ENCODE measurements around the gene FAM200B.

FAM200B gene

DNA sequence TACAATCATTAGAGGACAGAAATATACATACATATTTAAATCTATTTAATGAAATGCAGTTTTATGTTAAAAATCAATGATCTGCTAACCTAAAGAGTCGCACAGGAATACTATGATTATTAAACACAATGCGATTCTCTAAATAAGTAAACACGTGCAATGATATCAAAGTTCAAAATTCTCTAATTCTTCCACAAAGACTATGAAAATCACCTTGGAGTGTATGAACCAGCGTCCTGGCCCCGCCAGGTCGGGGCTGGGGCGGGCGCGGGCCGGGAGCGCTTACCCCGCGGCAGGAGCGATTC, 608 bp upstream of the FAM200B start:
- TF ChIP-seq, protein P1, sequence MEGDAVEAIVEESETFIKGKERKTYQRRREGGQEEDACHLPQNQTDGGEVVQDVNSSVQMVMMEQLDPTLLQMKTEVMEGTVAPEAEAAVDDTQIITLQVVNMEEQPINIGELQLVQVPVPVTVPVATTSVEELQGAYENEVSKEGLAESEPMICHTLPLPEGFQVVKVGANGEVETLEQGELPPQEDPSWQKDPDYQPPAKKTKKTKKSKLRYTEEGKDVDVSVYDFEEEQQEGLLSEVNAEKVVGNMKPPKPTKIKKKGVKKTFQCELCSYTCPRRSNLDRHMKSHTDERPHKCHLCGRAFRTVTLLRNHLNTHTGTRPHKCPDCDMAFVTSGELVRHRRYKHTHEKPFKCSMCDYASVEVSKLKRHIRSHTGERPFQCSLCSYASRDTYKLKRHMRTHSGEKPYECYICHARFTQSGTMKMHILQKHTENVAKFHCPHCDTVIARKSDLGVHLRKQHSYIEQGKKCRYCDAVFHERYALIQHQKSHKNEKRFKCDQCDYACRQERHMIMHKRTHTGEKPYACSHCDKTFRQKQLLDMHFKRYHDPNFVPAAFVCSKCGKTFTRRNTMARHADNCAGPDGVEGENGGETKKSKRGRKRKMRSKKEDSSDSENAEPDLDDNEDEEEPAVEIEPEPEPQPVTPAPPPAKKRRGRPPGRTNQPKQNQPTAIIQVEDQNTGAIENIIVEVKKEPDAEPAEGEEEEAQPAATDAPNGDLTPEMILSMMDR (IDR thresholded peaks at IDR 0.05): no peak

DNA sequence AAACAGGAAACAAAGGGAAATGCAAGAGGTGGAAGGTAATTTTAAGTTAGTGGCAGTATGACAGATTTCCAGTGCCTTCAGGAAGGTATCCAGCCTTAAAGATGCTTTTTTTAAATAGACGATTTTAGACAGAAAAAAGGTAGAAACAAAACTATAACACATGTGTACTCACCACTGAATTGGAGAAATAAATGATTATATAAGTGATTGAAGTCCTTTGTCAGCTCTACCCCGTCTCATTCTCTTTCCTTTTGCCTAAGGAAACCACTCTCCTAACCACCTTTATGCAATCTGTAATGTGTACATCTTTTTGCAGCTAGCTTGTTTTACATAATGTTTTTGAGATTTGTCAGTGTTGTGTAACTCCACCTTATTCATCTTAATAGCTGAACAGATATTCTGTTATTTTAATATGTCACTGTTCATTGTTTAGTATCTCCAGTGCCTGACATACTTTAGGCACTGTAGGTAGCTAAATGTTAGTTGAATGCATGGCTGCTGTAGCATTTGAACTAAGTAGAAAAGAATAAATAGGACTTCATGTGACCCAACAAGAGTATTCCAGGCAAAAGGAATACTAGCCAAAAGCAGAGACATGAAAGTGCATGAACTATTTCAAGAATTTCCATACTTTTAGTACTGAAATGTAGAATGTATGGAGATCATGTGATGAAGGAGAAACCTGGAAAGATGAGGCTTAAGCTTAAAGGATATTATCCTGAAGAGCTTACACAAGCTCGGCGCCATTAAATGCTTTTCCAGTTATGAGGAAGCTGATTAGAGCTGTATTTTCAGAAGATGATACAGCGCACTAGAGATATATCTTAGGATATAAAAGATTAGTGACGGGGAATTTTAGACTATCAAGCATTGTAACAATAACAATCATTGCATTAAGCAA, 865 bp downstream of the FAM200B start:
- TF ChIP-seq, protein P1 (IDR thresholded peaks at IDR 0.05): no peak

DNA sequence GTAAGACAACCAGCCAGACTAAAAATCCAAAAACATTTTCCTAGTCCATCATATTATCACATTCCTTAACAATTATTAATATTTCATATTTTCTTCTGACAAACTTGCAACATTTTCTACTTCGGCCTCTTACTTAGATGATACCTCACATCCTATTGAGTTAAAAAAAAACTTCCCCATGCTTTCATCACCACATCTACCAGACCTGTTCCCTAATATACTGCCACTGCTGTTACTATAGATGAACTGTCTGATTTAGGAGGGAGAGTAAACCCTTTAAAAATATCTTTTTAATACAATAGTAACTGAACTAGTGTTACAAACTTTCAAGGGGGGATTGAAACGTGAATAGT, 1.5 kb downstream of the FAM200B start:
- TF ChIP-seq, protein P1 (IDR thresholded peaks at IDR 0.05): no peak

DNA sequence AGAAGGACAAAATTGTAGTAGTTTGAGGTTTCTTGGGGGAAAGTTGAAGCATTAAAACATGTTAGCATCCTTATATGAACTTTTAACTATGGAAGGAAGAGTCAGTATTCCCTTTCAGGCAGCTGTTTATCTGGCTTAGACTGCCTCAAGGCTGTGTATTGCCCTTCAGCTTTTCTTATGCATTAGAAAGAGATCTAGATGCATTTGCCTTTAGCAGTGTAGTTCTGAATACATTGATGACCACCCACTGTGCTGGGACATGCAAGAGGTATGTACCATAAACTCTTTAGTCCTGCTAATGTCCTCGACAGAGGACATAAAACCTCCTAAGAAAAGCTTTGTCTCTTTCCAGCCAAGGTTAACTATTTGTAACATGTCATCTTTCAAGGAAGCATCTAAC, 2.9 kb downstream of the FAM200B start:
- TF ChIP-seq, protein P1 (IDR thresholded peaks at IDR 0.05): no peak

DNA sequence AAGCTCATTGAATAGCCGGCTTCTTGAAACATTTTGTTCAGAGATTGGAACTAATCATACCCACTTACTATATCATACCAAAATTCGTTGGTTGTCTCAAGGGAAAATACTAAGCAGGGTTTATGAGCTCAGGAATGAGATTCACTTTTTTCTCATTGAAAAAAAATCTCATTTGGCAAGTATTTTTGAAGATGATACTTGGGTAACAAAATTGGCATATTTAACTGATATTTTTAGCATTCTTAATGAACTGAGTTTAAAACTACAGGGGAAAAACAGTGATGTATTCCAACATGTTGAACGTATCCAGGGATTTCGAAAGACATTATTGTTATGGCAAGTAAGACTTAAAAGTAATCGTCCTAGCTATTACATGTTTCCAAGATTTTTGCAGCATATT, 6.4 kb downstream of the FAM200B start:
- TF ChIP-seq, protein P1 (IDR thresholded peaks at IDR 0.05): no peak

DNA sequence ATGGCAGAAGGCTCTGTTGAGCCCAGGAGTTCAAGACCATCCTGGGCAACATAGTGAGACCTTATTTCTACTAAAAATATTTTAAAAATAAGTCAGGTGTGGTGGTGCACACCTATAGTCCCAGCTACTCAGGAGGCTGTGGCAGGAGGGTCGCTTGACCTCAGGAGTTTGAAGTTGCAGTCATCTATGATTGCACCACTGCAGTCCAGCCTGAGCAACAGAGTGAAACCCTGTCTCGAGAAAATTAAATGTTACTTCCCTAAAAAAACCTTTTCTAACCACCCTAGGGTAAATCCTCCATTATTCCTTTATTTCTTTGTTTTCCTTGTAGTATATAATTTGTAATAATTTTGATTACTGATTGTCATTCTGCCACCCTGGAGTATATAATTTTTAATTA, 7.9 kb downstream of the FAM200B start:
- TF ChIP-seq, protein P1 (IDR thresholded peaks at IDR 0.05): no peak

DNA sequence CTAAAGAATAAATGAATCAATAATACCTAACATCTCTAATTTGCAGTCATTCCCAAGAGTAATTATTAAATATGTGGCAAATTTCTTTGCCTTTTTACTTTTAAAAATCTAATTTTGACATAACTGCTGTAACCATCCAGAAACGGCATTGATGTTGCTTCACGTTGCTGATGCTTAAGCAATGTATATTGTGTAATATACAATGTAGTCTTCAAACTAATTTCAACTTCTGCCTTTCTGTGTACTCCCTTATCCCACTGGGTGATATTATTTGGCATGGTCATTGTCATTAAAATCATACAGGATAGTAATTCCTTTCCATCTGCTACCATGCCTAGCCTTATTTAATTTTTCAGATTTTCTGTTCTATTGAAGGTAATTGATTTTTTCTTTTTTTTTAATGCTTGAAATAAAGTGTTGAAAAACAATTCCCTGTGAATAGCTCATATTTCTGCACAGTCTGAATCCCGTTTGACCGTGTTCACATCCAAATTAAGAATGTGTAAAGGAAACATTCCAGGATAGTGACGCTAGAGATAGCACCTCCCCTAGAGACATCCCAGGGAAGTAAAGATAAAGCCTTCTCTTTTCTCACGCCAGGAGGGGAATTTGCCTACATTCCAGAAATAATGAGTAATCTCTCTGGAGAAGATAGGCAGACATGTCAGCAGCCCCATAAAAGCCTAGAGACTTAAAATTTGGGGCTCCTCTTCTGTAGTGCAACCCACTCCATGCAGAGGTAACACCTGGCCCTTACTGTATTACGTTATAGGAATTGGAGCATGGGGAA, 8.6 kb downstream of the FAM200B start:
- TF ChIP-seq, protein P1 (IDR thresholded peaks at IDR 0.05): no peak

All from LNCAP (cell line).